WTC11 (cell line): Measurements from ENCODE around the gene CEP135. TPM values are rescaled to one million over a fixed set of nuclear protein-coding genes. Genes with fewer than 3 reads are reported as not detected.

Experiments used
- ATAC-seq: fragments of 200-7000 bp; cut with Tn5 transposase; 2 replicates; pipeline ENCODE4 v1.10.0; 2021; ENCODE audit warnings: mild to moderate bottlenecking, moderate library complexity
- CTCF ChIA-PET: fragments of 300-600 bp; sonication (Branson Sonifier 250); formaldehyde crosslinking; loops from one replicate; lab custom pipeline; 2021; ENCODE audit warnings: antibody characterized with exemption; lab: Charles Lee
- POLR2A ChIA-PET: fragments of 350-600 bp; sonication (Branson Sonifier 250); formaldehyde crosslinking; loops from one replicate; lab custom pipeline; 2021; ENCODE audit warnings: antibody characterized with exemption; lab: Charles Lee
- DNase-seq: peaks from one replicate; pipeline ENCODE4 v3.0.0; 2021; ENCODE audit warnings: low spot score
- H3K27ac Mint-ChIP-seq: 2 replicates; pipeline ENCODE4 v1.8.0; 2021; ENCODE audit warnings: mixed read lengths
- H3K27me3 Mint-ChIP-seq: 2 replicates; pipeline ENCODE4 v1.8.0; 2021; ENCODE audit warnings: low read depth, mild to moderate bottlenecking, moderate library complexity, mixed read lengths
- H3K36me3 Mint-ChIP-seq: 2 replicates; pipeline ENCODE4 v1.8.0; 2021; ENCODE audit warnings: mixed read lengths
- H3K4me1 Mint-ChIP-seq: 2 replicates; pipeline ENCODE4 v1.8.0; 2022; ENCODE audit warnings: mixed read lengths
- H3K4me3 Mint-ChIP-seq: 2 replicates; pipeline ENCODE4 v1.8.0; 2021; ENCODE audit warnings: mild to moderate bottlenecking, moderate library complexity, mixed read lengths
- H3K9me3 Mint-ChIP-seq: 2 replicates; pipeline ENCODE4 v1.8.0; 2021; ENCODE audit warnings: mixed read lengths
- ATF3 ChIP-seq: sonication (generic); formaldehyde crosslinking; conservative IDR thresholded peaks from 2 replicates; pipeline ENCODE4 v1.8.1; 2022; ENCODE audit warnings: mild to moderate bottlenecking, missing genetic modification reagents
- CREB1 ChIP-seq: sonication (generic); formaldehyde crosslinking; IDR thresholded peaks from 2 replicates; pipeline ENCODE4 v1.8.0; 2023; ENCODE audit warnings: mild to moderate bottlenecking, missing genetic modification reagents
- CTCF ChIP-seq: fragments of 200-600 bp; IDR thresholded peaks from 2 replicates; pipeline ENCODE4 v1.8.0; 2022; ENCODE audit warnings: antibody characterized with exemption
- HMGXB4 ChIP-seq: sonication (generic); formaldehyde crosslinking; IDR thresholded peaks from 2 replicates; pipeline ENCODE4 v1.8.1; 2023; ENCODE audit warnings: mild to moderate bottlenecking, moderate library complexity, missing genetic modification reagents
- IRF1 ChIP-seq: sonication (generic); formaldehyde crosslinking; IDR thresholded peaks from 2 replicates; pipeline ENCODE4 v1.8.0; 2023; ENCODE audit warnings: missing genetic modification reagents
- NR1H2 ChIP-seq: sonication (generic); formaldehyde crosslinking; IDR thresholded peaks from 2 replicates; pipeline ENCODE4 v1.9.0; 2021; ENCODE audit warnings: mild to moderate bottlenecking, moderate library complexity, missing genetic modification reagents
- NR2C2 ChIP-seq: sonication (generic); formaldehyde crosslinking; IDR thresholded peaks from 2 replicates; pipeline ENCODE4 v1.8.0; 2022; ENCODE audit warnings: mild to moderate bottlenecking, missing genetic modification reagents
- STAT6 ChIP-seq: sonication (generic); formaldehyde crosslinking; conservative IDR thresholded peaks from 2 replicates; pipeline ENCODE4 v1.8.1; 2023; ENCODE audit warnings: mild to moderate bottlenecking, low read depth, missing genetic modification reagents, moderate library complexity
- TEAD4 ChIP-seq: sonication (generic); formaldehyde crosslinking; IDR thresholded peaks from 2 replicates; pipeline ENCODE4 v1.8.0; 2022; ENCODE audit warnings: mild to moderate bottlenecking, missing genetic modification reagents
- total RNA-seq: library from RNA; stranded (reverse); gene quantifications from 3 replicates; pipeline ENCODE4 v1.2.3, GENCODE V29; 2021
- TF ChIP-seq, protein P1 (sequence below): sonication (generic); formaldehyde crosslinking; IDR thresholded peaks from 2 replicates; pipeline ENCODE4 v1.8.0; 2022; ENCODE audit warnings: missing genetic modification reagents
- TF ChIP-seq, protein P2 (sequence below): fragments of 250-450 bp; sonication (Bioruptor Pico); IDR thresholded peaks from 2 replicates; pipeline ENCODE4 v1.9.0; 2021; ENCODE audit warnings: mild to moderate bottlenecking

CEP135 gene
- total RNA-seq, 1 experiment from 2014 or later = 13.6 TPM

DNA sequence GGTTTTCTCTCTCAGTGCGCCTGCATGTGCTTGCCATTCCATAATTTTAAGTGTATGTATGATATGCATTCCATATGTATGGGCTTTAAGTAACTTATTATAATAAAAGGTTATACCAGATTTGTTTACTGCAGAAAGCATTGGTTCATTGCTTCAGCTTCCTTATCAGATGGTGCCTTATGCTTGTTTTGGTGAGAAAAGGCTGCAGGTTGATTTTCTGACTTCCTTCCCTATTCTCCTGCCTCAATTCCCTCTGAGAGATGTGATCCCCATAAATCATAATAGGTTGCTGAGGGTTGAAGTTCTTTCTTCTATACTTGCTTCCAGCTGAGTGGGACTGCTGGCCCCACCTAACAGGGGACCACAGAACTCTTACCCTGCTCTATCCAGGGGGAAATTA is 10.3 kb upstream of the CEP135 start:
- CTCF ChIA-PET = interaction anchor here (1.6 kb wide), 1 partner anchor 10 kb away, joined by 6 read pairs; the partner anchor contains the start of gene CEP135
- Mint-ChIP-seq H3K27ac (no peak overlapping the region), H3K27me3 (peaks cover 5% of the 10 kb centered on the region), H3K4me3 (no peak overlapping the region), H3K9me3 (peaks cover 44% of the 10 kb centered on the region), H3K4me1 (peaks cover 9% of the 10 kb centered on the region), H3K36me3 (peaks cover 28% of the 10 kb centered on the region)
- POLR2A ChIA-PET = no interaction called here
- ATAC-seq (no peak), DNase-seq (no peak)
- TF ChIP-seq ATF3 (CRISPR knock-in tag) = no peak

- DNase-seq (no peak), ATAC-seq (no peak)
- CTCF ChIA-PET = interaction anchor here (1.6 kb wide), 1 partner anchor 9 kb away, joined by 6 read pairs; the partner anchor contains the start of gene CEP135
- H3K4me3 Mint-ChIP-seq = no peak overlapping the region
- no peak overlapping the region for H3K27ac Mint-ChIP-seq
- H3K4me1 Mint-ChIP-seq = peaks cover 9% of the 10 kb centered on the region
- POLR2A ChIA-PET = no interaction called here
- TF ChIP-seq HMGXB4 (CRISPR knock-in tag) (no peak), NR1H2 (CRISPR knock-in tag) (no peak)
- H3K36me3 Mint-ChIP-seq = peaks cover 28% of the 10 kb centered on the region
- H3K9me3 Mint-ChIP-seq = peaks cover 38% of the 10 kb centered on the region
- H3K27me3 Mint-ChIP-seq = peaks cover 5% of the 10 kb centered on the region
These were observed 9.3 kb upstream of the CEP135 start for GRCh38 chr4:55939421-55939820.

GRCh38 chr4:55941881-55942396 is 6.8 kb upstream of the CEP135 start:
- ATAC-seq = no peak
- H3K27me3 Mint-ChIP-seq = peaks cover 5% of the 10 kb centered on the region; the same call in 1 of the 2 replicates
- H3K36me3 Mint-ChIP-seq = peaks cover 11% of the 10 kb centered on the region
- peaks cover 18% of the 10 kb centered on the region for H3K9me3 Mint-ChIP-seq
- peaks cover 21% of the 10 kb centered on the region for H3K4me1 Mint-ChIP-seq
- TF ChIP-seq ATF3 (CRISPR knock-in tag) (no peak), NR2C2 (CRISPR knock-in tag) (no peak)
- TF ChIP-seq, protein P1, sequence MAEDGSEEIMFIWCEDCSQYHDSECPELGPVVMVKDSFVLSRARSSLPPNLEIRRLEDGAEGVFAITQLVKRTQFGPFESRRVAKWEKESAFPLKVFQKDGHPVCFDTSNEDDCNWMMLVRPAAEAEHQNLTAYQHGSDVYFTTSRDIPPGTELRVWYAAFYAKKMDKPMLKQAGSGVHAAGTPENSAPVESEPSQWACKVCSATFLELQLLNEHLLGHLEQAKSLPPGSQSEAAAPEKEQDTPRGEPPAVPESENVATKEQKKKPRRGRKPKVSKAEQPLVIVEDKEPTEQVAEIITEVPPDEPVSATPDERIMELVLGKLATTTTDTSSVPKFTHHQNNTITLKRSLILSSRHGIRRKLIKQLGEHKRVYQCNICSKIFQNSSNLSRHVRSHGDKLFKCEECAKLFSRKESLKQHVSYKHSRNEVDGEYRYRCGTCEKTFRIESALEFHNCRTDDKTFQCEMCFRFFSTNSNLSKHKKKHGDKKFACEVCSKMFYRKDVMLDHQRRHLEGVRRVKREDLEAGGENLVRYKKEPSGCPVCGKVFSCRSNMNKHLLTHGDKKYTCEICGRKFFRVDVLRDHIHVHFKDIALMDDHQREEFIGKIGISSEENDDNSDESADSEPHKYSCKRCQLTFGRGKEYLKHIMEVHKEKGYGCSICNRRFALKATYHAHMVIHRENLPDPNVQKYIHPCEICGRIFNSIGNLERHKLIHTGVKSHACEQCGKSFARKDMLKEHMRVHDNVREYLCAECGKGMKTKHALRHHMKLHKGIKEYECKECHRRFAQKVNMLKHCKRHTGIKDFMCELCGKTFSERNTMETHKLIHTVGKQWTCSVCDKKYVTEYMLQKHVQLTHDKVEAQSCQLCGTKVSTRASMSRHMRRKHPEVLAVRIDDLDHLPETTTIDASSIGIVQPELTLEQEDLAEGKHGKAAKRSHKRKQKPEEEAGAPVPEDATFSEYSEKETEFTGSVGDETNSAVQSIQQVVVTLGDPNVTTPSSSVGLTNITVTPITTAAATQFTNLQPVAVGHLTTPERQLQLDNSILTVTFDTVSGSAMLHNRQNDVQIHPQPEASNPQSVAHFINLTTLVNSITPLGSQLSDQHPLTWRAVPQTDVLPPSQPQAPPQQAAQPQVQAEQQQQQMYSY (CRISPR knock-in tag) = no peak
- CTCF ChIA-PET = interaction anchor here (0.8 kb wide), 1 partner anchor 122 kb away, joined by 3 read pairs; the partner anchor contains the start of gene EXOC1L
- H3K4me3 Mint-ChIP-seq = no peak overlapping the region
- POLR2A ChIA-PET = no interaction called here
- H3K27ac Mint-ChIP-seq = no peak overlapping the region
- DNase-seq = no peak

- ATAC-seq = no peak
- no peak for TF ChIP-seq TEAD4 (CRISPR knock-in tag)
- TF ChIP-seq CTCF = no peak
- TF ChIP-seq, protein P2, sequence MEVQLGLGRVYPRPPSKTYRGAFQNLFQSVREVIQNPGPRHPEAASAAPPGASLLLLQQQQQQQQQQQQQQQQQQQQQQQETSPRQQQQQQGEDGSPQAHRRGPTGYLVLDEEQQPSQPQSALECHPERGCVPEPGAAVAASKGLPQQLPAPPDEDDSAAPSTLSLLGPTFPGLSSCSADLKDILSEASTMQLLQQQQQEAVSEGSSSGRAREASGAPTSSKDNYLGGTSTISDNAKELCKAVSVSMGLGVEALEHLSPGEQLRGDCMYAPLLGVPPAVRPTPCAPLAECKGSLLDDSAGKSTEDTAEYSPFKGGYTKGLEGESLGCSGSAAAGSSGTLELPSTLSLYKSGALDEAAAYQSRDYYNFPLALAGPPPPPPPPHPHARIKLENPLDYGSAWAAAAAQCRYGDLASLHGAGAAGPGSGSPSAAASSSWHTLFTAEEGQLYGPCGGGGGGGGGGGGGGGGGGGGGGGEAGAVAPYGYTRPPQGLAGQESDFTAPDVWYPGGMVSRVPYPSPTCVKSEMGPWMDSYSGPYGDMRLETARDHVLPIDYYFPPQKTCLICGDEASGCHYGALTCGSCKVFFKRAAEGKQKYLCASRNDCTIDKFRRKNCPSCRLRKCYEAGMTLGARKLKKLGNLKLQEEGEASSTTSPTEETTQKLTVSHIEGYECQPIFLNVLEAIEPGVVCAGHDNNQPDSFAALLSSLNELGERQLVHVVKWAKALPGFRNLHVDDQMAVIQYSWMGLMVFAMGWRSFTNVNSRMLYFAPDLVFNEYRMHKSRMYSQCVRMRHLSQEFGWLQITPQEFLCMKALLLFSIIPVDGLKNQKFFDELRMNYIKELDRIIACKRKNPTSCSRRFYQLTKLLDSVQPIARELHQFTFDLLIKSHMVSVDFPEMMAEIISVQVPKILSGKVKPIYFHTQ (CRISPR knock-in tag) = no peak
- no peak for TF ChIP-seq CREB1 (CRISPR knock-in tag)
- no peak for TF ChIP-seq IRF1 (CRISPR knock-in tag)
- TF ChIP-seq STAT6 (CRISPR knock-in tag) = no peak
These were observed 1.4 kb upstream of the CEP135 start for GRCh38 chr4:55947254-55947882.

More at GRCh38 chr4:55947254-55947882, 1.4 kb upstream of the CEP135 start:
- ChIA-PET POLR2A (no interaction called here), CTCF (interaction anchor here (1.8 to 2.1 kb wide), 2 partner anchors 32 to 352 kb away, joined by 6 to 14 read pairs; no protein-coding TSS in a partner anchor)
- Mint-ChIP-seq H3K4me3 (peak overlapping the region; percentile 14; the same call in 1 of the 2 replicates), H3K27ac (no peak overlapping the region), H3K36me3 (peaks cover 2% of the 10 kb centered on the region; the same call in 1 of the 2 replicates), H3K4me1 (peaks cover 37% of the 10 kb centered on the region), H3K9me3 (0 out of 2 replicates have a peak, but pooled peaks cover 4% of the 10 kb centered on the region), H3K27me3 (no peaks in the 10 kb centered on the region)
- DNase-seq = no peak
